Endothelial cell of umbilical vein (primary cell): ENCODE results near the gene ACOT2. TPM values are rescaled to one million over a fixed set of nuclear protein-coding genes. Genes with fewer than 3 reads are reported as not detected.

Experiments
- BruUV-seq: library from RNA; stranded (reverse); fragments of 400-500 nt; replicated peaks from 2 replicates; lab custom pipeline; 2021; lab: Mats Ljungman, UMichigan
- CTCF ChIA-PET: fragments of 300-600, 350-600 bp; sonication (Branson Sonifier 250); formaldehyde crosslinking; loops from one replicate; lab custom pipeline; 2021; ENCODE audit warnings: antibody characterized with exemption, inconsistent platforms; lab: Charles Lee
- POLR2A ChIA-PET: fragments of 300-600, 350-600 bp; sonication (Branson Sonifier 250); formaldehyde crosslinking; loops from one replicate; lab custom pipeline; 2021; ENCODE audit warnings: antibody characterized with exemption, inconsistent platforms; lab: Charles Lee
- DNase-seq: peaks from one replicate; pipeline ENCODE4 v3.0.0-alpha.2; 2011; ENCODE audit warnings: low read depth, low spot score
- FAIRE-seq: peaks from 2 replicates; lab custom pipeline; 2011; peaks lifted over from hg19 to GRCh38; lab: Jason Lieb, UNC
- H2AFZ ChIP-seq: 2 replicates; pipeline ENCODE4 v1.6.0; 2012; ENCODE audit warnings: low read depth, low read length, control low read depth, inconsistent platforms
- H3K27ac ChIP-seq: 2 replicates; pipeline ENCODE4 v1.5.1; 2011; ENCODE audit warnings: low read depth, mild to moderate bottlenecking, control low read depth, low read length, moderate library complexity; ENCODE audit not compliant: insufficient read depth
- H3K27me3 ChIP-seq, 2 experiments: 2 replicates each; pipeline versions ENCODE4 v1.6.0 to v1.6.1; 2011; ENCODE audit warnings: low read length in 2 of 2, mixed read lengths in 1 of 2; ENCODE audit not compliant: control insufficient read depth in 2 of 2, insufficient read depth in 2 of 2
- H3K36me3 ChIP-seq, 2 experiments: 2 replicates in 1 of 2; 3 replicates in 1 of 2; pipeline ENCODE4 v1.5.1; 2011; ENCODE audit warnings: low read length in 2 of 2, mild to moderate bottlenecking in 1 of 2, moderate library complexity in 1 of 2; ENCODE audit not compliant: control insufficient read depth in 2 of 2, insufficient read depth in 2 of 2; ENCODE audit errors: extremely low read depth in 1 of 2
- H3K4me1 ChIP-seq: 3 replicates; pipeline ENCODE4 v1.5.1; 2011; ENCODE audit warnings: mild to moderate bottlenecking, low read length; ENCODE audit not compliant: control insufficient read depth, insufficient read depth; ENCODE audit errors: extremely low read depth
- H3K4me2 ChIP-seq: 2 replicates; pipeline ENCODE4 v1.6.1; 2011; ENCODE audit warnings: low read length, control low read depth, mixed read lengths; ENCODE audit not compliant: insufficient read depth
- H3K4me3 ChIP-seq, 3 experiments: fragments of 200-600 bp in 1 of 3; sonication (generic), shearing (Covaris generic) in 1 of 3; replicated peaks in 1 of 3; 2 replicates each; pipeline ENCODE4 v1.5.1; 2011 to 2016; ENCODE audit warnings: control low read depth in 3 of 3, low read length in 3 of 3, mild to moderate bottlenecking in 2 of 3, inconsistent platforms in 1 of 3, low read depth in 1 of 3, moderate library complexity in 1 of 3; ENCODE audit not compliant: insufficient read depth in 1 of 3
- H3K79me2 ChIP-seq: 2 replicates; pipeline ENCODE4 v1.6.0; 2012; ENCODE audit warnings: low read length, inconsistent platforms; ENCODE audit not compliant: control insufficient read depth, insufficient read depth
- H3K9ac ChIP-seq: replicated peaks from 2 replicates; pipeline ENCODE3; 2011; ENCODE audit warnings: low read length, control low read depth; ENCODE audit not compliant: insufficient read depth; ENCODE audit errors: extremely low read depth
- H3K9me1 ChIP-seq: replicated peaks from 3 replicates; pipeline ENCODE4 v1.6.0; 2011; ENCODE audit warnings: mild to moderate bottlenecking, low read length; ENCODE audit not compliant: control insufficient read depth, insufficient read depth; ENCODE audit errors: extremely low read depth
- H3K9me3 ChIP-seq: replicated peaks from 2 replicates; pipeline ENCODE4 v1.5.1; 2012; ENCODE audit warnings: low read length, inconsistent platforms; ENCODE audit not compliant: control insufficient read depth, insufficient read depth
- H4K20me1 ChIP-seq: replicated peaks from 2 replicates; pipeline ENCODE3; 2011; ENCODE audit warnings: mild to moderate bottlenecking, low read length; ENCODE audit not compliant: control insufficient read depth, insufficient read depth; ENCODE audit errors: extremely low read depth
- CTCF ChIP-seq, 2 donors: IDR thresholded peaks; 1 replicate in 1 of 2; 2 replicates in 1 of 2; pipeline ENCODE4 v1.5.1; 2011; ENCODE audit warnings: low read length in 2 of 2, mild to moderate bottlenecking in 2 of 2, moderate library complexity in 2 of 2, control low read depth in 1 of 2, inconsistent platforms in 1 of 2, low read depth in 1 of 2; ENCODE audit not compliant: insufficient read depth in 1 of 2; ENCODE audit errors: extremely low read depth in 1 of 2
- EZH2 ChIP-seq: IDR thresholded peaks from 2 replicates; pipeline ENCODE4 v1.6.1; 2012; ENCODE audit warnings: borderline replicate concordance, low read depth, mild to moderate bottlenecking, moderate library complexity, low read length, inconsistent platforms; ENCODE audit not compliant: severe bottlenecking
- FOS ChIP-seq: IDR thresholded peaks from 2 replicates; pipeline ENCODE4 v1.6.1; 2011; ENCODE audit warnings: mild to moderate bottlenecking, low read length, moderate library complexity, borderline replicate concordance; ENCODE audit not compliant: insufficient read depth
- GATA2 ChIP-seq: IDR thresholded peaks from 2 replicates; pipeline ENCODE4 v1.7.0; 2011; ENCODE audit warnings: low read depth, mild to moderate bottlenecking, moderate library complexity, mixed read lengths, low read length; ENCODE audit not compliant: insufficient read length, insufficient read depth
- JUN ChIP-seq: IDR thresholded peaks from 2 replicates; pipeline ENCODE4 v1.6.1; 2011; ENCODE audit warnings: borderline replicate concordance, low read depth; ENCODE audit not compliant: insufficient read length, insufficient read depth
- MAX ChIP-seq: IDR thresholded peaks from 2 replicates; pipeline ENCODE4 v1.6.1; 2011; ENCODE audit not compliant: insufficient read depth, insufficient read length
- MYC ChIP-seq: IDR thresholded peaks from one replicate; pipeline ENCODE4 v1.6.1; 2011; ENCODE audit warnings: mild to moderate bottlenecking, low read depth, low read length
- POLR2A ChIP-seq: IDR thresholded peaks from 2 replicates; pipeline ENCODE4 v1.6.1; 2012; ENCODE audit warnings: low read depth, mild to moderate bottlenecking, control low read depth, low read length
- POLR2AphosphoS5 ChIP-seq: IDR thresholded peaks from 2 replicates; pipeline ENCODE4 v1.6.1; 2012; ENCODE audit warnings: low read depth, mild to moderate bottlenecking, control low read depth, low read length, moderate library complexity; ENCODE audit not compliant: insufficient read depth
- dilution Hi-C: fragments of 300-500 bp; cut with MboI; formaldehyde crosslinking; loops from one replicate; pipeline ENCODE4 v1.15.0; 2019; ENCODE audit warnings: low sequenced_read_pairs; ENCODE audit not compliant: extremely low pct_ligation_motif_present
- intact Hi-C: fragments of 100-400 bp; cut with micrococcal nuclease; formaldehyde crosslinking; loops from one replicate; pipeline ENCODE4 v1.10.0; 2022
- polyA plus RNA-seq, 4 experiments: library from polyadenylated mRNA; depleted of rRNA in 3 of 4; stranded (reverse) in 3 of 4; unstranded in 1 of 4; fragments of >200 nt; gene quantifications; 2 replicates each; pipeline versions ENCODE4 v1.2.1 to v1.2.3, GENCODE V29; 2011 to 2012; ENCODE audit warnings: missing spikeins in 1 of 4
- total RNA-seq: library from RNA; stranded (reverse); gene quantifications from 2 replicates; pipeline ENCODE4 v1.2.3, GENCODE V29; 2021

The ACOT2 gene
- total and polyA plus RNA-seq, 2 donors (not counting 3 experiments of a cell fraction or from before 2014, with no cell fraction given), result 28.8 to 34.6 TPM

- Histone ChIP-seq H4K20me1 (no peaks in the 10 kb centered on the region), H3K4me3 (no peak overlapping the region), H3K4me2 (no peak overlapping the region), H3K36me3 (no peaks in the 10 kb centered on the region), H2AFZ (no peak overlapping the region), H3K4me1 (no peaks in the 10 kb centered on the region), H3K27ac (no peak overlapping the region), H3K79me2 (no peaks in the 10 kb centered on the region), H3K27me3 (peaks cover 0 to 2% of the 10 kb centered on the region in 2 experiments), H3K9ac (no peak overlapping the region), H3K9me3 (no peaks in the 10 kb centered on the region), H3K9me1 (no peaks in the 10 kb centered on the region)
- BruUV-seq, result no TSS peak
- ChIA-PET POLR2A (no interaction called here), CTCF (no interaction called here)
- FAIRE-seq (no peak), DNase-seq (no peak)
- dilution Hi-C loops, result no loop called here
- intact Hi-C loops, result no loop called here
- no peak for TF ChIP-seq CTCF (IDR thresholded peaks at IDR 0.05; ENCODE audit: extremely low read depth in 1 of 2, insufficient read depth in 1 of 2, low read depth in 1 of 2, low read length in 2 of 2)
- TF ChIP-seq POLR2A, result no peak
- no peak for TF ChIP-seq MAX
- TF ChIP-seq FOS, result no peak
- no peak for TF ChIP-seq POLR2AphosphoS5
- no peak for TF ChIP-seq EZH2
- TF ChIP-seq JUN, result no peak
- TF ChIP-seq GATA2, result no peak
- no peak for TF ChIP-seq MYC
Observed at GRCh38 chr14:73524493-73524892, 44.5 kb upstream of the ACOT2 start.
